GM12875 (cell line): ENCODE measurements around the gene NCEH1.
"Not testable (repeated sequence)": the region's sequence is repeated elsewhere in the genome, so short reads cannot be mapped to it uniquely, and the experiment has no call there.

Source experiments
- H3K4me3 ChIP-seq: one replicate; pipeline ENCODE4 v1.5.1; 2011; ENCODE audit warnings: low read depth, low read length, control low read depth
- TF ChIP-seq, protein P1 (sequence below): IDR thresholded peaks from 2 replicates; pipeline ENCODE4 v1.5.1; 2011; ENCODE audit warnings: low read depth, mild to moderate bottlenecking, control low read depth, inconsistent platforms, low read length, moderate library complexity, borderline replicate concordance; ENCODE audit not compliant: insufficient read depth

NCEH1 gene

GRCh38 chr3:172601066-172601832 is 109.6 kb downstream of the NCEH1 start:
- no peak overlapping the region for H3K4me3 ChIP-seq
- TF ChIP-seq, protein P1, sequence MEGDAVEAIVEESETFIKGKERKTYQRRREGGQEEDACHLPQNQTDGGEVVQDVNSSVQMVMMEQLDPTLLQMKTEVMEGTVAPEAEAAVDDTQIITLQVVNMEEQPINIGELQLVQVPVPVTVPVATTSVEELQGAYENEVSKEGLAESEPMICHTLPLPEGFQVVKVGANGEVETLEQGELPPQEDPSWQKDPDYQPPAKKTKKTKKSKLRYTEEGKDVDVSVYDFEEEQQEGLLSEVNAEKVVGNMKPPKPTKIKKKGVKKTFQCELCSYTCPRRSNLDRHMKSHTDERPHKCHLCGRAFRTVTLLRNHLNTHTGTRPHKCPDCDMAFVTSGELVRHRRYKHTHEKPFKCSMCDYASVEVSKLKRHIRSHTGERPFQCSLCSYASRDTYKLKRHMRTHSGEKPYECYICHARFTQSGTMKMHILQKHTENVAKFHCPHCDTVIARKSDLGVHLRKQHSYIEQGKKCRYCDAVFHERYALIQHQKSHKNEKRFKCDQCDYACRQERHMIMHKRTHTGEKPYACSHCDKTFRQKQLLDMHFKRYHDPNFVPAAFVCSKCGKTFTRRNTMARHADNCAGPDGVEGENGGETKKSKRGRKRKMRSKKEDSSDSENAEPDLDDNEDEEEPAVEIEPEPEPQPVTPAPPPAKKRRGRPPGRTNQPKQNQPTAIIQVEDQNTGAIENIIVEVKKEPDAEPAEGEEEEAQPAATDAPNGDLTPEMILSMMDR = no peak

- H3K4me3 ChIP-seq = no peak overlapping the region
- TF ChIP-seq, protein P1 = no peak
These were observed 110.2 kb downstream of the NCEH1 start for GRCh38 chr3:172600644-172601065.

GRCh38 chr3:172598904-172599303 is 112.0 kb downstream of the NCEH1 start:
- TF ChIP-seq, protein P1 = no peak

DNA sequence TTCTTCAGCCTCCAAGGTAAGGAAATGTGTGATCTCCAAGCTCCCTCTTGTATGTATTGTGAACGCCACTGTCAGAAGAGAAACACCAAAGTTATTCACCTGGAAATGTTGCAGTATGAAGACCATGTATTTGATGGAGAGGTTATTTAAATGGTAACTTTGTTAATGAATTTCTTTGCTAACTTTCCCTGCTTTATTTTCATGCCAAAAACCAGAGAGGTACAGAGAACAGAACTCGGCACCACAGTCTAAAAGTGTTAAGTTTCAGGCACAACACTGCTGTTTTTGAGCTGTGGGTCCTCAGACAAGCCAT is 114.5 kb downstream of the NCEH1 start:
- H3K4me3 ChIP-seq = no peak overlapping the region
- TF ChIP-seq, protein P1 = no peak

More at GRCh38 chr3:172598904-172599303, 112.0 kb downstream of the NCEH1 start:
- H3K4me3 ChIP-seq = no peak overlapping the region

DNA sequence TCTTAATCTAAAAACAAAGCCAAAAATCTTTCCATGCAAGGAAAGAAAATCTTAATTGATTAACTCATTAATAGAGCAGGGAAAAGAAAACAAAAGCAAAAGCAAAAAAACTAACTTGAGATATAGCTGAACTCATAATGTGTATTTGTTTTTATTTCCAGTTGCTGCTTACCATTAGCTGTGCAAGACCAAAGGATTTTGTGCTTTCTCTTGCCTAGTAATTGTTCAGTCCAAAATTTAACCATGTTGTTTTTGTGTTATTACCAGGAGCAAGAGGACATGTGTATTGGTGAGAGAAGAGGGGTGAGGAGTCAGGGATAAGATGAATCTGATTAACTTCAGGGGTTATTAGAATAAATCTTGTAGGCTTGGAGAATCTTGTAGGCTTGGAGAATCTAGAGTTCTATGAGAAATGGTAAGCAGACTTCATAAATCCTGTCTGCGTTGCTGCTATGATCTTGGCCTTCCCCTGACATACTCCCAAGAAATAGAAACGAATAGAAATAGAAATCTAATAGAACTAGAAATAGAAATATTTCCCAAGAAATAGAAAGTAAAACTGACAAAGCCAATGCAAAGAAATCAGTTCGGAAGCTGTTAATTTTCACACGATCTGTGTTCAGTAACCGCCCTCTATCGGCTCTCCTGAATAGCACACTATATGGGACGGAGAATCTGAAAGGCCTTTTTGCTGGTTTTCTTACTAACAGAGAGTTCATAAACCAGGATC is 115.0 kb downstream of the NCEH1 start:
- no peak overlapping the region for H3K4me3 ChIP-seq
- TF ChIP-seq, protein P1 = peak; percentile 68; the same call in 1 of the 2 replicates

- H3K4me3 ChIP-seq = not testable (repeated sequence)
These were observed 115.8 kb downstream of the NCEH1 start for GRCh38 chr3:172594900-172595663.

DNA sequence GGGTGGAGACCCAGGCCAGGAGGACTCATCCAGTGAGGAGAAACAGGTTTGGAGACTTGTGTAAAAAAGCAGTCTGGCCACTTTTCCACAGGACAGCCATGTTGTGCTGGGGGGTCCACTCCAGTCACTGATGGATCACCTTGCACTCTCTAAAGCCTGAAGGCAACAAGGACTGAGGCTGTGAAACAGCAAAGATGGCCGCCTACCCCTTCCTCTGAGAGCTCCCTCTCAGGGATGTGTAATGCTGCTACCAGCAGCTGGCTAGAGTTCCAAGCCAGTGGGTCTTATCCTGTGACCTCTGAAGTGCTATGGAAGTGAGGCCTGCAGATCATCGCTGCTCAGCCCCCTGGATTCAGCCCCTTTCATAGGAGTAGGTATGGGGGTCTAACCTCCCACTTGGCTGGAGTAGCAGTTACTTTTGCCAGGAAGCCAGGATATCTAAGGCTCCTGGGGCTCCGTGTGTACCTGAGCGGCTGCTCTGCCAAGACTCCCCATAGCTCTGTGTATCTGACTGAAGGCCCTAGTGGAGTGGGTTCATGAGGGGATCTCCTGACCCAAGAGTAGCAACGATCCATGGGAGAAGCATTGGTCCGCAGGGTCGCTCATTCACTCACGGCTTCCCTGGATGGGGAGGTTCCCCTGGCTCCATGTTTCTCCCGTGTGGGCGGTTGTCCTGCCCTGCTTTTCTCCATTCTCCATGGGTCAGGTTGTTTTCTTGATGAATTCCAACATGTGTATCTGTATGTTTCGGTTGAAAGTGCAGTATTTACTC is 117.8 kb downstream of the NCEH1 start:
- TF ChIP-seq, protein P1 = no peak
- no peak overlapping the region for H3K4me3 ChIP-seq
